Measurements from ENCODE around the gene TEX261.

Gene TEX261

GRCh38 chr2:70949086-70949485 lies 45.6 kb downstream of the TEX261 start:
- no peaks in the 10 kb centered on the region for H3K27me3 ChIP-seq (ENCODE audit: low read length)
- no peaks in the 10 kb centered on the region for H3K79me2 ChIP-seq (ENCODE audit: insufficient read depth, low read length)
- no peak overlapping the region for H3K9ac ChIP-seq (ENCODE audit: low read length)
- no peak overlapping the region for H3K4me3 ChIP-seq (ENCODE audit: insufficient read depth, low read length, poor library complexity, severe bottlenecking)
- no peak overlapping the region for H2AFZ ChIP-seq (ENCODE audit: low read depth, low read length, severe bottlenecking)
- H3K9me3 ChIP-seq (ENCODE audit: insufficient read depth, low read length): no peaks in the 10 kb centered on the region
- no peaks in the 10 kb centered on the region for H3K36me3 ChIP-seq (ENCODE audit: low read length)
- H3K9me2 ChIP-seq (replicated peaks; ENCODE audit: insufficient read depth, low read length): no peaks in the 10 kb centered on the region
- H4K20me1 ChIP-seq (ENCODE audit: low read depth, low read length): no peaks in the 10 kb centered on the region
- no peak overlapping the region for H3K27ac ChIP-seq (ENCODE audit: low read depth, low read length)
- no peak for TF ChIP-seq EZH2phosphoT487 (conservative IDR thresholded peaks at IDR 0.05; ENCODE audit: low read length)
- no peak for TF ChIP-seq CTCF (IDR thresholded peaks at IDR 0.05; ENCODE audit: insufficient read depth, low read length, poor library complexity, severe bottlenecking)
- peak overlapping the region; percentile 42 for H3K4me2 ChIP-seq (ENCODE audit: low read depth, low read length, poor library complexity, severe bottlenecking)
- H3F3A ChIP-seq (ENCODE audit: insufficient read depth): no peaks in the 10 kb centered on the region

GRCh38 chr2:70948337-70949003 lies 46.2 kb downstream of the TEX261 start:
- Histone ChIP-seq H3K9me3 (ENCODE audit: insufficient read depth, low read length) (no peaks in the 10 kb centered on the region), H3K79me2 (ENCODE audit: insufficient read depth, low read length) (no peaks in the 10 kb centered on the region), H3K36me3 (ENCODE audit: low read length) (no peaks in the 10 kb centered on the region), H4K20me1 (ENCODE audit: low read depth, low read length) (no peaks in the 10 kb centered on the region), H3K9me2 (replicated peaks; ENCODE audit: insufficient read depth, low read length) (no peaks in the 10 kb centered on the region), H3K4me3 (ENCODE audit: insufficient read depth, low read length, poor library complexity, severe bottlenecking) (peak overlapping the region; percentile 31), H3F3A (ENCODE audit: insufficient read depth) (no peaks in the 10 kb centered on the region), H3K27ac (ENCODE audit: low read depth, low read length) (no peak overlapping the region), H3K4me2 (ENCODE audit: low read depth, low read length, poor library complexity, severe bottlenecking) (peak overlapping the region; percentile 42), H2AFZ (ENCODE audit: low read depth, low read length, severe bottlenecking) (peak overlapping the region; percentile 81), H3K27me3 (ENCODE audit: low read length) (no peaks in the 10 kb centered on the region), H3K9ac (ENCODE audit: low read length) (peak overlapping the region; percentile 21; the same call in 1 of the 2 replicates)
- peak; percentile 75 for TF ChIP-seq CTCF (IDR thresholded peaks at IDR 0.05; ENCODE audit: insufficient read depth, low read length, poor library complexity, severe bottlenecking)
- TF ChIP-seq EZH2phosphoT487 (conservative IDR thresholded peaks at IDR 0.05; ENCODE audit: low read length): no peak

GRCh38 chr2:70947556-70948184 lies 47.0 kb downstream of the TEX261 start:
- H2AFZ ChIP-seq (ENCODE audit: low read depth, low read length, severe bottlenecking): peak overlapping the region; percentile 81

More at GRCh38 chr2:70947556-70948184, 47.0 kb downstream of the TEX261 start:
- H3K9me3 ChIP-seq (ENCODE audit: insufficient read depth, low read length): no peaks in the 10 kb centered on the region
- no peaks in the 10 kb centered on the region for H3K36me3 ChIP-seq (ENCODE audit: low read length)
- no peak overlapping the region for H3K27ac ChIP-seq (ENCODE audit: low read depth, low read length)
- no peaks in the 10 kb centered on the region for H4K20me1 ChIP-seq (ENCODE audit: low read depth, low read length)
- H3K4me2 ChIP-seq (ENCODE audit: low read depth, low read length, poor library complexity, severe bottlenecking): peak overlapping the region; percentile 42
- TF ChIP-seq CTCF (IDR thresholded peaks at IDR 0.05; ENCODE audit: insufficient read depth, low read length, poor library complexity, severe bottlenecking) (no peak), EZH2phosphoT487 (conservative IDR thresholded peaks at IDR 0.05; ENCODE audit: low read length) (no peak)
- no peaks in the 10 kb centered on the region for H3K79me2 ChIP-seq (ENCODE audit: insufficient read depth, low read length)
- H3K27me3 ChIP-seq (ENCODE audit: low read length): no peaks in the 10 kb centered on the region
- H3K9ac ChIP-seq (ENCODE audit: low read length): peak overlapping the region; percentile 21; the same call in 1 of the 2 replicates
- no peak overlapping the region for H3K4me3 ChIP-seq (ENCODE audit: insufficient read depth, low read length, poor library complexity, severe bottlenecking)
- H3F3A ChIP-seq (ENCODE audit: insufficient read depth): no peaks in the 10 kb centered on the region
- H3K9me2 ChIP-seq (replicated peaks; ENCODE audit: insufficient read depth, low read length): no peaks in the 10 kb centered on the region
